Stimulated activated CD8-positive, alpha-beta memory T cell treated with anti-CD3 and anti-CD28 coated beads, Interleukin-4, amount 100 ng/mL, for 4 hours (primary cell): Measurements from ENCODE around the gene PRSS57.

Experiments used
- DNase-seq, 2 donors: peaks; one replicate each; pipeline ENCODE4 v3.0.0-alpha.2; 2020; ENCODE audit warnings: low read depth in 2 of 2, low spot score in 1 of 2

PRSS57 gene

GRCh38 chr19:652467-653389, 42.5 kb downstream of the PRSS57 start:
- no peak for DNase-seq

DNA sequence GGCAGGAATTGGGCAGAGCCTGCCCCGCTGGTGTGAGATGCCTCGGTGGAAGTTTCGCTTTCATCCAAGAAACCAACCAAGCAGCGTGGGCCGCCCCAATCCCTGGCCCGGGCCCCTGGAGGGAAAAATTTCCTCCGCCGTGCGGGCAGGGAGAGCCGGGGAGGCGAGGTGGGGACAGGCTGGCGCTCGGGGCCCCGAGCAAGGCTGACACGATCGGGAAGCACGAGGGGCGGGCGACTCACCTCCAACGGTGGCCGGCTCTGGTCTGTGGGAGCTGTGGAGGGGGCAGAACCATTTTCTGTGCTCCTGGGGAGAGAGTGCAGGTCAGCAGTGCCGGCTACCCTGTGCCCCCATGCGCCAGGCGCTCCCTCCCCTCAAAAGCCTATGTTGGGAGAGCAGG, 43.3 kb downstream of the PRSS57 start:
- DNase-seq: no peak

DNA sequence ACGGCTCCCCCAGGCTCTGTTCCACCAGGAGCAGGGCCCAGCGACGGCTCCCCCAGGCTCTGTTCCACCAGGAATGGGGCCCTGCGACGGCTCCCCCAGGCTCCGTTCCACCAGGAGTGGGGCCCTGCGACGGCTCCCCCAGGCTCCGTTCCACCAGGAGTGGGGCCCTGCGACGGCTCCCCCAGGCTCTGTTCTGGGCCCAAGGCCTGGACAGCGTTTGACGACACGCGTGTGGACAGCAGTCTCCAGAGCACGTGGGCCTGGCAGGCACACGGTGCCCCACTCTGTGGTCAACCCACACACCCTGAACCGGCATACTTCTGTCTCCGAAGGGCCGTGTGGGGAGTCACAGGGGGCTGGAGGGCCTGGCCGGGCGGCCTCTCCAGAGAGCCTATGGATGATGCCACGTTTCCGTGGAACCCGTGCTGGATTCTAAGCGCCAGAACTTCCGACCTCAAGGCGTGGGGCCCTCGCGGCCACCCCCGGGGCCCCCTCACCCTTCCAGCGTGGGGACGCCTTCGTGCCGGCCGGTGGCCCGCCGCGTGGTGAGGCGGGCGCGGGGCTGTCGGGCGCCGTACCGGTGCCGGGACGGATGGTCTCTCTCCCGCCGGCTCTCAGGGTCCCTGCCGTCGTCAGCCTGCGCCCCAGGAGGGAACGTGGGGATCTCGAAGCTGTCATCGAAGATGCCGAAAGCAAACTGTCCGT, 44.0 kb downstream of the PRSS57 start:
- no peak for DNase-seq

GRCh38 chr19:650121-650520, 45.1 kb downstream of the PRSS57 start:
- no peak for DNase-seq

GRCh38 chr19:648904-649801, 46.1 kb downstream of the PRSS57 start:
- no peak for DNase-seq

- DNase-seq: no peak
These were observed 46.9 kb downstream of the PRSS57 start for GRCh38 chr19:648305-648704.

DNA sequence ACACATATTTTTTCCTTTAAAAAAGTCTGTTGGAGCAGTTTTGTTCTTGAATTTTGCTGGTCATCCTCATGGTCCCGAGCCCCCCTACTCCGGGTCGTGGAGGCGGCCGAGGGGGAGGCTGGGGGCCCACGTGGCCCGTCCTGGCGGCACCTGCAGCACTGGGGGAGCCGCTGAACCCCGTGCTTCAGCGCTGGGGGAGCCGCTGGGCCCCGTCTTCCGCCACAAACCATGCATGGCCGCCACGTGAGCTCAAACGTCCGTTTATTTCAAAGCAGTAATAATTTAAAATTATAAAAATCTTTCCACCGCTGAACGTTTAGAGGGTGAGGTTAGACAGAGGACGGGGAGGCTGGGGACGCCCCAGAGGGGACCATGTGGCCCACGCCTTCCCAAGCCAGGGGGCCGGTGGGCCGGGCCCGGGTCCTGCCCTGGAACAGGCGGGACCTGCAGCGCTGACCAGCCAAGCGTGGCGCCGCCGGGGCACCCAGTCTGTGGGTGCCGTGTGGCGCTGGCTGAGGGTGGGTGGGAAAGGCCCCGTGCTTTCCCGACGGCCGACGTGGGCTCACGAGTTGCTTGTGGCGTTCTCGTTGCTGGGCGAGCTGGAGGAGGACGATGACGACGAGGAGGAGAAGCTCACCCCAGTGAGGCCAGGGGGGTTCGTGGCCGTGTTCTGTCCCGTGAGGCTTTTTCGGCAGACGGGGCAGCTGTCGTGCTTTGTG, 47.5 kb downstream of the PRSS57 start:
- no peak for DNase-seq

GRCh38 chr19:646779-647565, 48.3 kb downstream of the PRSS57 start:
- DNase-seq: no peak

DNA sequence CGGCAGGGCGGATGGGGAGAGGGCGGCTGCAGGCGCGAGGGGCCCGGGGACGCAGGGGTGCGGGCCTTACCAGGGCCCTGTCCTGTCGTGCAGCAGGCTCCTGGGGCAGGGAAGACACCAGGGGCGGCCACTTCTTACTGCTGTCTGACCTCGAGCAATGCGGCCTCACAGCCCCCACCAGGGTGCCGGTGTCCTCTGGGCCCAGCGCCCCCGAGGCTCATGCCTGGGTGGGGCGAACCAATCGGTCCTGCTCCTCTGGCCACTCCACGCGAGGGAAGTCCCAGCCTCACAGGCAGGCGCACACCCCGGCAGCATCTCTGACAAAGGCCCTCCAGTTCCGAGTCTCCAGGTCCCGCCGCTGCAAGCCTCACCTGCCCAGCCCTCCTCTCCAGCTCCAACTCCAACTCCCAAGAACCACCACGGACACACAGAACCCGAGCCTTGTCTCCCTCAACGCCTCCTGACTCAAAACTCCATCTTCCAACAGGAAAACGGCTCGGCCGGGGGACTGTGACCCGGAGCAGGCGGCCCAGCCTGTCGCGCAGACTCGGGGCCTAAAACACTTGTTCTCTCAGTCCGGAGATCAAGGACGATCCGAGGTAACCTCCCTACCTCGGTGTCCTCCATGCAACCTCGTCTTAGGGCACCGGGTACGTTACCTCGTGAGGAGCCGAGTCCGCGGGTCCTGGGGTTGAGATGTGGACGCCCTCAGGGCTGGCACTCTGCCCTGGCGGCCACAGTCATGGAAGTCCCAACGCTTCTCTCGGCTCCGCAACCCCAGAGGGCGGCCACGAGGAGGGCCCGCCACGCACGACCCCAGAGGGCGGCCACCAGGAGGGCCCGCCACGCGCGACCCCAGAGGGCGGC, 49.1 kb downstream of the PRSS57 start:
- no peak for DNase-seq

DNA sequence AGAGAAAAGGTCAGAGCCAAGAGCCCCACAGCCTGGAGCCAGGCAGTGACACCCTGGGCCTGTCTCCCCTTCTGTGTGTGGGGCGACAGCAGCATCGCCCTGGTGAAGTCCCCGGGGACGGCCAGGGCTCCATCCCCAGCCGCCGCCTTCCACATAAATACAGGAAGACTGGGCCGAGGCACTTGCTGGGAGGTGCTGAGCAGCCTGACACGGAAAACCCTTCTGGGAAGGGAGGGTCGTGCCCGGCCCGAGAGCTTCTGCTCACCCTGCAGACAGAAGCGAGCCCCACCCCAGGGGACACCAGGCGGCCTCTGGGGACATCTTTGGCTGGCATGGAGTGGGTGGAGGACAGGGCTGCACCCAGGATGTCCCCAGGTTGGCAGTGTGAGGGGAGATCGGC, 50.5 kb downstream of the PRSS57 start:
- no peak for DNase-seq

DNA sequence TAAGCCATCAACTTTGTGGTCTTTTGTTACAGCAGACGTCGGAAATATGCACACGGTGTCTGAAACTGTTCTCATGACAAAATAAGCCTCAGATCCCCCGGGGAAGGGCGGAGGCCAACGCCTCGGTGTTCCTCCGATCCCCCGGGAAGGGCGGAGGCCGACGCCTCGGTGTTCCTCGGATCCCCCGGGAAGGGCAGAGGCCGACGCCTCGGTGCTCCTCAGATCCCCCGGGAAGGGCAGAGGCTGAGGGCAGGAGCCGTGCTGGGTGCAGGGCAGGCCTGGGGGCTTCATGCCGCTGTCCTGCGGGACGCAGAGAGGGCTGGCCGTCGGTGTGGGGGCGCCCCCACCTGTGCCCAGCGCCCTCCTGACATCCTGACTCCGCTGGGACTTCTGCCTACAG, 50.9 kb downstream of the PRSS57 start:
- DNase-seq: no peak

GRCh38 chr19:643736-644135, 51.5 kb downstream of the PRSS57 start:
- DNase-seq: no peak

GRCh38 chr19:642767-643727, 52.2 kb downstream of the PRSS57 start:
- DNase-seq: no peak

- no peak for DNase-seq
These were observed 53.5 kb downstream of the PRSS57 start for GRCh38 chr19:641702-642101.

DNA sequence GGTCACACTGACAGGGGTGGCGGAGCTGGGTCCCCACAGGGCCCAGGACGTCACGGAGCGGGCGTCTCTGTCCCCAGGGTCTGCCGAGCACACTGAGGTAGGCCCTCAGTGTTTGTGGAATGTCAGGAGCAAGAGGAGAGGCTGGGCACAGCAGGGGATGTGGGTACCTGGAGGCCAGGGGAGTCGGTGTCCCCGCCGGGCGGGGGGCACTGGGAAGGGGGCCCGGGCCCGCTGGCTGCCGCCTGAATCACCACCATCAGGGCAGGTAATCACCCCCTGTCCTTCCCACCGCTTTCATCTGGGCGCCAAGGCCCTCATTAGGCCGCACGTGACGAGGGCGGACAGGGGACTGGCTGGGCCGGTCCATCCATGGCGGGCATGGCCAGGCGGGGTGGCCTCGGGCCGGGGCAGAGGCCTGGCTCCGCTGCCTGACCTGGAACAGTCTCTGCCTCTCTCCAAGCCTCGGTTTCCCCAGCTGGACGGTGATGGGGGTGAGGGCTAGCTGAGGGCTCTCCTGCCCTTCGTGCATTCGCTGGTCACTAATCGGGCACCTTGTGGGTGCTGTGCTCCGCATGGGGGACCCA, 54.6 kb downstream of the PRSS57 start:
- no peak for DNase-seq

DNA sequence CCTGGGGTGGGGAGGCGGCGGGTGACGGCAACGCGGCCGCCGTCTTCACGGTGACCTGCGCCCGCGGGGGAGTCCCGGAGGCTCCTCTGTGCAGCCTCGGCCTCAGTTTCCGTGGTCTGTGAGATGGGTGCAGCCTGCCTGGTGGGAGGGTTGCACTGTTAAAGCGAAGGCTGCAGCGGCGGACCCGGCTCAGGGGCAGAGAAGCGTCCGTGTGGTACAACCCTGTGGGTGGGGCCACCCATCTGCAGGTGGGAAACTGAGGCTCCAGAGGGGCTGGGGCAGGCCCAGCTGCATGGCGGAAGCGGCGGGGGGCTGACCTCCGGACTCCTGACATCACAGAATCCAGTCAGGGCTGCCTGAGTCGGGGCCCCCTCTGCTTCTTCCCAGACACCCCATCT, 55.1 kb downstream of the PRSS57 start:
- DNase-seq: no peak
